Hippocampal formation (tissue), 2 donors: ENCODE results near the gene P4HTM.
A peak's percentile ranks its signal among the peaks of the same experiment; 100 is the strongest.

Experiments used
- DNase-seq, 2 donors: peaks; one replicate each; lab custom pipeline; 2025; lab: John Stamatoyannopoulos, UW

Gene P4HTM, protein sequence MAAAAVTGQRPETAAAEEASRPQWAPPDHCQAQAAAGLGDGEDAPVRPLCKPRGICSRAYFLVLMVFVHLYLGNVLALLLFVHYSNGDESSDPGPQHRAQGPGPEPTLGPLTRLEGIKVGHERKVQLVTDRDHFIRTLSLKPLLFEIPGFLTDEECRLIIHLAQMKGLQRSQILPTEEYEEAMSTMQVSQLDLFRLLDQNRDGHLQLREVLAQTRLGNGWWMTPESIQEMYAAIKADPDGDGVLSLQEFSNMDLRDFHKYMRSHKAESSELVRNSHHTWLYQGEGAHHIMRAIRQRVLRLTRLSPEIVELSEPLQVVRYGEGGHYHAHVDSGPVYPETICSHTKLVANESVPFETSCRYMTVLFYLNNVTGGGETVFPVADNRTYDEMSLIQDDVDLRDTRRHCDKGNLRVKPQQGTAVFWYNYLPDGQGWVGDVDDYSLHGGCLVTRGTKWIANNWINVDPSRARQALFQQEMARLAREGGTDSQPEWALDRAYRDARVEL

DNA sequence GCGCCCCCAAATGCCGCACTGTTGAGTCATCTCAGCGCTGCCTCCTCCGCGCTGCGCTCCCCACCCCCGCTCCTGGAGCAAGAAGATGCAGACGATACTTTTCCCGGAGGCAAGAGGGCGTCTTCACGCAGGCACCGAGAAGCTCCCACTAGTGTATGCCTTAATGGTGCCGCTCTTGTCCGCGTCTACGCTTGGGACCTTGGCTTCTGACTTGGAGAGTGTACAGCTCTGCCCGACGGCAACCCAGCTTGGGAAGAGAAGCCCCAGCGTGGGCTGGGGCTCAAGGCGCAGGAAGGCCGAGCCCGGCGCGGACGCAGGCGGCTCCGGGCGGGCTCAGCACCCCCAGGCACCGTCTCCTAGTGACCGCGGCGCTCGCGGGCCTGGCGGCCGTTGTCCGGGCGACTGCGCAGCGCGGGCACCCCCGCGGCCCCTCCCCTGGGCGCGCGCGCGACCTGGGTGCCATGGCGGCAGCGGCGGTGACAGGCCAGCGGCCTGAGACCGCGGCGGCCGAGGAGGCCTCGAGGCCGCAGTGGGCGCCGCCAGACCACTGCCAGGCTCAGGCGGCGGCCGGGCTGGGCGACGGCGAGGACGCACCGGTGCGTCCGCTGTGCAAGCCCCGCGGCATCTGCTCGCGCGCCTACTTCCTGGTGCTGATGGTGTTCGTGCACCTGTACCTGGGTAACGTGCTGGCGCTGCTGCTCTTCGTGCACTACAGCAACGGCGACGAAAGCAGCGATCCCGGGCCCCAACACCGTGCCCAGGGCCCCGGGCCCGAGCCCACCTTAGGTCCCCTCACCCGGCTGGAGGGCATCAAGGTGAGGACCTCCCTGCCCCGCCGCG lies at the start of gene P4HTM:
TSS of gene P4HTM (plus strand) at position 446 of the 840 bp plus-strand sequence. CDS start at position 462, 16 bp downstream.
- peak; percentile 86 to 91 for DNase-seq

DNA sequence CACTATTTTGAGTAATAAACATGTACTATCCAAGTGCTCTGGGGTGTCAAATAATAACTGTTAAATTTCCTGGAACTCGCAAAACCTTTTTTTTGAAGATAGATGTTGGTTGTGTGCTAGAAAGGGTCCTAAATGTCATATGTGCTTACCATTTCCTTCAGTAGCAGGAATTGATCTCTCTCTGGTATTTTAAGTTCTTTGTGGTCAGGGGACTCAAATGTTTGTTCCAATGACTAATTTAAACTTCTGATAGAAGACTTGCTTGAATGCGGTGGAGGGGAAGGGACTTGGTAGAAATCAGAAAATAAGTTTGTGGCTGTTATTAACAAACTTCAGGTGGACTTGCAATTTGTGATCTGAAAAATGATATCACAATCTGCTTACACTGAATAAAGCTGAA lies 44.6 kb upstream of the P4HTM start:
- DNase-seq = no peak

GRCh38 chr3:48945891-48946549 lies 44.0 kb upstream of the P4HTM start:
- no peak for DNase-seq

- DNase-seq = no peak
Observed at GRCh38 chr3:48949376-48949717, 40.7 kb upstream of the P4HTM start.

DNA sequence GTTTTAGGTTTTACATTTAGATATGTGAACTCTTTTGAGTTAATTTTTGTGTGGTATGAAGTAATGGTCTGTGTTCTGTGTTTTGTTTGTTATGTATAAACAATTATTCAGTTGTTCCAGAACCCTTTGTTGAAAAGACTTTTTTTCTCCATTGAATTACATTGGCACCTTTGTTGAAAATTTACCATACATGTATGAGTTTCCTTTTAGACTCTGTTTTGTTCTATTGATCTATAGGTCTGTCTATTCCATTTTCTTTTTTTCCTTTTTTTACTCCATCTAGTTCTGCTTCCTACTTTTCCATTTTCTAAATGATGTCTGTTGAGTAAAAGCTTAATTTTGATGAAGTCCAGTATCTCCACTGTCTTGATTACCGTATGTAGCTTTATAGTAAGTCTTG lies 40.0 kb upstream of the P4HTM start:
- peak in 1 of 2 donors; percentile 55 for DNase-seq

- no peak for DNase-seq
Observed at GRCh38 chr3:48951764-48952163, 38.3 kb upstream of the P4HTM start.

DNA sequence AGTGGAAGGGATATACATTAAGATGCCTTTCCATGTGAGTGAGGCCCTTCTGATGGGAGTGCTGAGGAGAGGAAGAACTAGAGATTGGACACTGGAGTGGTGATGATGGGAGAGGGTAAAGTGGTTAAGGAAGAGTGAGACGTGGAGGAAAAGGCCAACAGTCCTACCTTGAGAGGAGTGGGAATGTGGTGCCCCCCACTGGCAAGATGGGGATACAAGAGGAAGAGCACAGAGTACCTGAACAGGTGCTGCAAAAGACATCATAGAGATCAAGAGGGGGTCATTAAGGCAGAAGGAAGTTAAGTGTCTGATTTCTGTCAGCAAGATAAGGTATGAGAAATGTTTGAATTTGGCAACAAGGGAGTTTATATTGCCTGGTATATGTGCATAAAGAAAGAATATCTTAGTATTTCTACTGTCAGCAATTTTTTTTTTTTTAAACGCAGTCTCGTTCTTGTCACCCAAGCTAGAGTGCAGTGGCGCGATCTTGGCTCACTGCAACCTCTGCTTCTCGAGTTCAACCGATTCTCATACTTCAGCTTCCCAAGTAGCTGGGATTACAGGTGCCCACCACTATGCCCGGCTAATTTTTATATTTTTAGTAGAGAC lies 37.4 kb upstream of the P4HTM start:
- peak in 1 of 2 donors; percentile 18 for DNase-seq

GRCh38 chr3:48957006-48957705 lies 32.9 kb upstream of the P4HTM start:
- DNase-seq = no peak

- DNase-seq = no peak
Observed at GRCh38 chr3:48960841-48961413, 29.1 kb upstream of the P4HTM start.

DNA sequence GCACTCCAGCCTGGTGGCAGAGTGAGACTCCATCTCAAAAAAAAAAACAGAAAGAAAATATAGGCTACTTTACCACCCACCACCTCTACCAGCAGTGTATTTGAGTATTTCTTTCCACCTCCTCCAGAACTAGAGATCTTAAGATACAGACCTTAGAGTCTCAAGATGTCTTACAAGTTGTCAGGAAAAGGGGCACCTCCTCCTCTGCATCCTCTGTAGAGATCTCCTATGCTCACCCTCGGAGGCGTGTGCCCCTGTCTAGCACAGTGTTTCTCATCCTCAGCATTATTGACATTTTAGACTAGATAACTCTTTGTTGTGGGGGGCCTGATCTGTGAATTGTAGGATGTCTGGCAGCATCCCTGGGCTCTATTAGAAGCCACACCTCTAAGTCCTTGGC lies 27.7 kb upstream of the P4HTM start:
- no peak for DNase-seq

DNA sequence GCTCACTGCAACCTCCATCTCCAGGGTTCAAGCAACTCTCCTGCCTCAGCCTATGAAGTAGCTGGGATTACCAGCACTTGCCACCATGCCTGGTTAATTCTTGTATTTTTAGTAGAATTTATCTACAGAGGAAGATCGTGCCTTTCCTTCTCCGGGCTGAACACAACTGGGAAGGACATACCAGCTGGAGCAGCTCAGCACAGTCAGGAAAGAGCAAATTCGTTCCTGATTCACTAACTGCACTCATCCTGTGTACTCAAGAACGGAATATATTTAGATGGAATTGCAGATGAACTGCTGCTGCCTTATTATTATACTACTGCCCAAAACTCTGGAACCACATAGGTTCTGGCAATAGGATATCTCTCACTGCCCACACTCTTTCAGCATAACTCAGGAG lies 27.1 kb upstream of the P4HTM start:
- no peak for DNase-seq

GRCh38 chr3:48963591-48963990 lies 26.4 kb upstream of the P4HTM start:
- DNase-seq = no peak

- no peak for DNase-seq
Observed at GRCh38 chr3:48966367-48966766, 23.7 kb upstream of the P4HTM start.

GRCh38 chr3:48966876-48967361 lies 23.1 kb upstream of the P4HTM start:
- no peak for DNase-seq

- no peak for DNase-seq
Observed at GRCh38 chr3:48970586-48970985, 19.5 kb upstream of the P4HTM start.

- DNase-seq = no peak
Observed at GRCh38 chr3:48974076-48974864, 15.8 kb upstream of the P4HTM start.

- no peak for DNase-seq
Observed at GRCh38 chr3:48979451-48979850, 10.6 kb upstream of the P4HTM start.

DNA sequence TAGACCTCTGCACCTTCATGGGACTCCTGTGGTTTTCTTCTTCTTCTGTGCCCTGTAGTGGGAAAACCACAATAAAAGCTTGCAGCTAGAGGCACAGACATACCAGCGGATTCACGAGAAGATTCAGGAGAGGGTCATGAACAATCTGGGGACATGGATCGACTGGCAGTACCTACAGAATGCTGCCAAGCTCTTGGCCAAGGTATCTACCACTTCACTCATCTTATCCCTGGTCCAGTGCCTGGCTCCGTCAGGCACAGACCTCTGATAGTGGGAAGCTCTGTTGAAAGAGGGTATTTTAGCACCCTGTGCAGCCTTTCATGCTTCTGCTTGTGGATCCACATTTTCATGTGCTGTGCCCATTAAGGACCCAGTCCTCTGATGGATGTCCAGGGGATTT lies 9.7 kb upstream of the P4HTM start:
- DNase-seq = no peak

- DNase-seq = no peak
Observed at GRCh38 chr3:48982016-48982415, 8.0 kb upstream of the P4HTM start.

- DNase-seq = no peak
Observed at GRCh38 chr3:48982686-48983085, 7.4 kb upstream of the P4HTM start.
